DND-41 (cell line): ENCODE results near the gene EPB41L5.
"Not testable (repeated sequence)": the region's sequence is repeated elsewhere in the genome, so short reads cannot be mapped to it uniquely, and the experiment has no call there.

Source experiments
- ATAC-seq: fragments of 200-7000 bp; cut with Tn5 transposase; 3 replicates; pipeline ENCODE4 v1.9.1; 2021; ENCODE audit warnings: low read depth; ENCODE audit not compliant: insufficient read depth
- DNase-seq: peaks from one replicate; pipeline ENCODE4 v3.0.0-alpha.2; 2020
- H2AFZ ChIP-seq: 2 replicates; pipeline ENCODE4 v1.6.0; 2012; ENCODE audit warnings: low read depth, low read length
- H3K27ac ChIP-seq: 2 replicates; pipeline ENCODE4 v1.5.1; 2012; ENCODE audit warnings: low read length, inconsistent platforms
- H3K27me3 ChIP-seq: fragments of 200-600 bp; sonication (generic); 2 replicates; pipeline ENCODE4 v1.6.0; 2012; ENCODE audit warnings: low read length, mild to moderate bottlenecking, inconsistent platforms; ENCODE audit not compliant: insufficient read depth, poor library complexity
- H3K36me3 ChIP-seq: 2 replicates; pipeline ENCODE4 v1.5.1; 2012; ENCODE audit warnings: low read length, inconsistent platforms; ENCODE audit not compliant: insufficient read depth
- H3K4me1 ChIP-seq: 2 replicates; pipeline ENCODE4 v1.5.1; 2012; ENCODE audit warnings: mild to moderate bottlenecking, low read length; ENCODE audit not compliant: insufficient read depth
- H3K4me2 ChIP-seq: 2 replicates; pipeline ENCODE4 v1.6.0; 2012; ENCODE audit warnings: mild to moderate bottlenecking, moderate library complexity, low read length, inconsistent platforms; ENCODE audit not compliant: insufficient read depth
- H3K4me3 ChIP-seq, 2 experiments: fragments of 200-600 bp in 1 of 2; shearing (Covaris generic) in 1 of 2; 2 replicates each; pipeline ENCODE4 v1.5.1; 2012 to 2016; ENCODE audit warnings: inconsistent platforms in 2 of 2, low read length in 2 of 2, mild to moderate bottlenecking in 2 of 2, low read depth in 1 of 2, moderate library complexity in 1 of 2
- H3K79me2 ChIP-seq: 2 replicates; pipeline ENCODE4 v1.6.0; 2012; ENCODE audit warnings: low read length, inconsistent platforms; ENCODE audit not compliant: insufficient read depth
- H3K9ac ChIP-seq: 2 replicates; pipeline ENCODE4 v1.6.0; 2012; ENCODE audit warnings: low read depth, mild to moderate bottlenecking, inconsistent platforms, low read length, moderate library complexity
- H3K9me3 ChIP-seq: 2 replicates; pipeline ENCODE4 v1.5.1; 2012; ENCODE audit warnings: low read length, moderate library complexity, mild to moderate bottlenecking, inconsistent platforms; ENCODE audit not compliant: insufficient read depth, severe bottlenecking
- H4K20me1 ChIP-seq: 2 replicates; pipeline ENCODE4 v1.6.0; 2012; ENCODE audit warnings: low read length; ENCODE audit not compliant: insufficient read depth
- CTCF ChIP-seq: IDR thresholded peaks from 2 replicates; pipeline ENCODE4 v1.5.1; 2012; ENCODE audit warnings: borderline replicate concordance, low read length, moderate library complexity, mild to moderate bottlenecking; ENCODE audit not compliant: poor library complexity, severe bottlenecking; ENCODE audit errors: extremely low read depth
- EZH2 ChIP-seq: IDR thresholded peaks from 3 replicates; pipeline ENCODE4 v1.6.1; 2012; ENCODE audit warnings: borderline replicate concordance, low read depth, mild to moderate bottlenecking, moderate library complexity, low read length, inconsistent platforms; ENCODE audit not compliant: severe bottlenecking

The EPB41L5 gene

DNA sequence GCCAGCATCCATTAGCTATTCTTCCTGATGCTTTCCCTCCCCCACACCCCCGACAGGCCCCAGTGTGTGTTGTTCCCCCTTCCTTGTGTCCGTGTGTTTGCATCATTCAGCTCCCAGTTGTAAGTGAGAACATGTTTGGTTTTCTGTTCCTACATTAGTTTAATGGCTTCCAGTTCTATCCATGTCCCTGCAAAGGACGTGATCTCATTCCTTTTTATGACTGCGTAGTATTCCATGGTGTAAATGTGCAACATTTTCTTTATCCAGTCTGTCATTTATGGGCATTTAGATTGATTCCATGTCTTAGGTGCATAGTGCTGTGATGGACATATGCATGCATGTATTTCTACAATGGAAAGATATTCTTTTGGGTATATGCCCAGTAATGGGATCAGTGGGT is 105.6 kb downstream of the EPB41L5 start:
- no peak overlapping the region for H3K9ac ChIP-seq
- H3K27me3 ChIP-seq, result no peaks in the 10 kb centered on the region
- no peaks in the 10 kb centered on the region for H3K9me3 ChIP-seq
- TF ChIP-seq EZH2 (no peak), CTCF (no peak)
- peaks cover 4% of the 10 kb centered on the region; the same call in 1 of the 2 replicates for H3K36me3 ChIP-seq
- H3K4me1 ChIP-seq, result no peaks in the 10 kb centered on the region
- DNase-seq (no peak), ATAC-seq (no peak)
- no peaks in the 10 kb centered on the region for H4K20me1 ChIP-seq
- H3K27ac ChIP-seq, result no peak overlapping the region
- no peak overlapping the region for H2AFZ ChIP-seq
- no peaks in the 10 kb centered on the region for H3K79me2 ChIP-seq
- no peak overlapping the region for H3K4me2 ChIP-seq
- H3K4me3 ChIP-seq, result no peak overlapping the region

DNA sequence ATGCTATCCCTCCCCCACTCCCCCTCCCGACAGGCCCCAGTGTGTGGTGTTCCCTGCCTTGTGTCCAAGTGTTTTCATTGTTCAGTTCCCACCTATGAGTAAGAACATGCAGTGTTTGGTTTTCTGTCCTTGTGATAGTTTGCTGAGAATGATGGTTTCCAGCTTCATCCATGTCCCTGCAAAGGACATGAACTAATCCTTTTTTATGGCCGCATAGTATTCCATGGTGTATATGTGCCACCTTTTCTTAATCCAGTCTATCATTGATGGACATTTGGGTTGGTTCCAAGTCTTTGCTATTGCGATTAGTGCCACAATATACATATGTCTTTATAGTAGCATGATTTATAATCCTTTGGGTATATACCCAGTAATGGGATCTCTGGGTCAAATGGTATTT is 108.5 kb downstream of the EPB41L5 start:
- not testable (repeated sequence) for ATAC-seq

DNA sequence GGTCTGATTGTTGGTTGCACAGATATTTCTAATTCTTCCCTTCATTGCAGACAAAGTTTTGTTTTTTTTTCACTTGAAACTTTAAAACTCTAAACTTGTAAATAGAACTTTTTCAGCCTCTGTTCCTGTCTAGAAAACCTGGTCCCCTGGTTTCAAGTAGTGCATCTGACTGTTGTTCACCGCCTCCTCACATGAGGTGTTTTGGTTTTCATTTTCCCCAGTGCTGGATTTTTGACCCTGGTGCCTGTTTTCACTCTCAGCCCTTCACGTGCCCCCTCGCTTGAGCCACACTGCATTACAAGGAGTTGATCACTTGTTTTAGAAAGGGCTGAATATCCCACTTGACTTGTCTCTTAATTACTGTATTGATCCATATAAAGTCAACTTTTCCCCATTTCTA is 110.2 kb downstream of the EPB41L5 start:
- H3K9ac ChIP-seq, result no peak overlapping the region
- ATAC-seq (no peak), DNase-seq (no peak)
- no peaks in the 10 kb centered on the region for H3K4me1 ChIP-seq
- H2AFZ ChIP-seq, result no peak overlapping the region
- H3K4me2 ChIP-seq, result no peak overlapping the region
- peaks cover 4% of the 10 kb centered on the region; the same call in 1 of the 2 replicates for H3K36me3 ChIP-seq
- no peaks in the 10 kb centered on the region for H4K20me1 ChIP-seq
- TF ChIP-seq EZH2 (no peak), CTCF (no peak)
- H3K79me2 ChIP-seq, result no peaks in the 10 kb centered on the region
- H3K4me3 ChIP-seq, result no peak overlapping the region
- H3K9me3 ChIP-seq, result no peaks in the 10 kb centered on the region
- H3K27me3 ChIP-seq, result no peaks in the 10 kb centered on the region
- no peak overlapping the region for H3K27ac ChIP-seq

More for the DNA sequence above, 108.5 kb downstream of the EPB41L5 start:
- H3K4me2 ChIP-seq, DNase-seq, H3K9ac ChIP-seq, H3K9me3 ChIP-seq, H3K27me3 ChIP-seq, H3K4me3 ChIP-seq, H3K4me1 ChIP-seq, H3K27ac ChIP-seq, H4K20me1 ChIP-seq, H3K79me2 ChIP-seq, H3K36me3 ChIP-seq, H2AFZ ChIP-seq: not testable (repeated sequence)

DNA sequence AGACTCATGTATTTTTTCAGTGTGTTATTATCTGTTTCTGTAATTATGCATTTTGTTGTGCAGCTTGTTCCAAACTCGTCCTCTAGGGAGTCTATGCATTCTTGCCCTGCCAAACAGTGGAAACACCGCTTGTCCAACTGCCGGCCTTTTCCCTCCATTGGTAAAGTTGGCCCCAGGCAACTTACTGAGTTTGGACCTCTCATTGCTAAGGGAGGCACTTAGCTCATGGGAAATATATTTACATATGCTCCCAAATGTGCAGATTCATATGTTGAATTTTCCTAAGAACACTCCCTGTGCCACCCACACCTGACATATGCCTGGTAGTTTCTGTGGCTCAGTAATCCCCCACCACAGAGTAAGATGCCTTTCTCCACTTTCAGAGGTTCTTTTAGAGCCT is 112.3 kb downstream of the EPB41L5 start:
- no peak overlapping the region for H3K9ac ChIP-seq
- DNase-seq (no peak), ATAC-seq (no peak)
- no peak overlapping the region for H3K27ac ChIP-seq
- H4K20me1 ChIP-seq, result no peaks in the 10 kb centered on the region
- H2AFZ ChIP-seq, result no peak overlapping the region
- no peak overlapping the region for H3K4me3 ChIP-seq
- H3K36me3 ChIP-seq, result no peaks in the 10 kb centered on the region; the same call in 1 of the 2 replicates
- no peaks in the 10 kb centered on the region for H3K79me2 ChIP-seq
- no peaks in the 10 kb centered on the region for H3K9me3 ChIP-seq
- no peaks in the 10 kb centered on the region for H3K4me1 ChIP-seq
- TF ChIP-seq CTCF (no peak), EZH2 (no peak)
- no peaks in the 10 kb centered on the region for H3K27me3 ChIP-seq
- no peak overlapping the region for H3K4me2 ChIP-seq
